H9 (cell line): ENCODE data around the gene WNT9A. TPM values are rescaled to one million over a fixed set of nuclear protein-coding genes. Genes with fewer than 3 reads are reported as not detected.

Source experiments
- DNase-seq: peaks from one replicate; pipeline ENCODE4 v3.0.0-alpha.2; 2017
- H2AFZ ChIP-seq: one replicate; pipeline ENCODE4 v1.6.1; 2013; ENCODE audit warnings: mild to moderate bottlenecking, low read length, control low read depth, moderate library complexity
- H2AK5ac ChIP-seq: 2 replicates; pipeline ENCODE4 v1.6.1; 2013; ENCODE audit warnings: low read length, control low read depth, mixed read lengths; ENCODE audit not compliant: insufficient read length
- H2BK120ac ChIP-seq: one replicate; pipeline ENCODE4 v1.6.1; 2013; ENCODE audit warnings: low read depth, mild to moderate bottlenecking, low read length, control low read depth, inconsistent platforms; ENCODE audit not compliant: poor library complexity, severe bottlenecking
- H2BK12ac ChIP-seq: 2 replicates; pipeline ENCODE4 v1.6.1; 2013; ENCODE audit warnings: low read length, control low read depth, mixed read lengths, low read depth; ENCODE audit not compliant: insufficient read length
- H2BK15ac ChIP-seq: 2 replicates; pipeline ENCODE4 v1.6.1; 2013; ENCODE audit warnings: low read depth, low read length, control low read depth
- H2BK20ac ChIP-seq: one replicate; pipeline ENCODE4 v1.6.1; 2013; ENCODE audit warnings: low read depth, mild to moderate bottlenecking, low read length, control low read depth, inconsistent platforms; ENCODE audit not compliant: poor library complexity, severe bottlenecking
- H2BK5ac ChIP-seq: 2 replicates; pipeline ENCODE4 v1.6.1; 2013; ENCODE audit warnings: low read length, control low read depth, mixed read lengths; ENCODE audit not compliant: insufficient read length
- H3K14ac ChIP-seq: 2 replicates; pipeline ENCODE4 v1.6.1; 2013; ENCODE audit warnings: low read length, control low read depth; ENCODE audit not compliant: insufficient read depth
- H3K18ac ChIP-seq: 2 replicates; pipeline ENCODE4 v1.6.1; 2013; ENCODE audit warnings: low read depth, mild to moderate bottlenecking, mixed read lengths, low read length, control low read depth; ENCODE audit not compliant: insufficient read length
- H3K23ac ChIP-seq: 2 replicates; pipeline ENCODE4 v1.6.1; 2013; ENCODE audit warnings: low read length, control low read depth, mixed read lengths, low read depth; ENCODE audit not compliant: insufficient read length
- H3K23me2 ChIP-seq: 2 replicates; pipeline ENCODE4 v1.6.1; 2013; ENCODE audit warnings: low read depth, mild to moderate bottlenecking, mixed read lengths, low read length, control low read depth; ENCODE audit not compliant: insufficient read length, poor library complexity, severe bottlenecking
- H3K27ac ChIP-seq: 2 replicates; pipeline ENCODE4 v1.5.1; 2013; ENCODE audit warnings: low read length, control low read depth, mixed read lengths, low read depth; ENCODE audit not compliant: insufficient read length
- H3K27me3 ChIP-seq: 2 replicates; pipeline ENCODE4 v1.6.1; 2013; ENCODE audit warnings: low read length, control low read depth, inconsistent platforms; ENCODE audit not compliant: insufficient read depth
- H3K4ac ChIP-seq: 2 replicates; pipeline ENCODE4 v1.6.1; 2013; ENCODE audit warnings: low read depth, mild to moderate bottlenecking, control low read depth, inconsistent platforms, low read length, moderate library complexity
- H3K4me1 ChIP-seq: 2 replicates; pipeline ENCODE4 v1.6.1; 2013; ENCODE audit warnings: low read length, control low read depth, inconsistent platforms; ENCODE audit not compliant: insufficient read depth
- H3K4me2 ChIP-seq: 2 replicates; pipeline ENCODE4 v1.6.1; 2013; ENCODE audit warnings: low read length, control low read depth, mixed read lengths; ENCODE audit not compliant: insufficient read length, insufficient read depth
- H3K56ac ChIP-seq: 2 replicates; pipeline ENCODE4 v1.6.1; 2013; ENCODE audit warnings: low read depth, mild to moderate bottlenecking, mixed read lengths, low read length, control low read depth; ENCODE audit not compliant: insufficient read length
- H3K79me1 ChIP-seq: 2 replicates; pipeline ENCODE4 v1.6.1; 2013; ENCODE audit warnings: low read depth, mild to moderate bottlenecking, moderate library complexity, low read length, control low read depth, inconsistent platforms; ENCODE audit not compliant: insufficient read depth, poor library complexity, severe bottlenecking
- H3K79me2 ChIP-seq: 2 replicates; pipeline ENCODE4 v1.6.1; 2013; ENCODE audit warnings: low read length, control low read depth, inconsistent platforms; ENCODE audit not compliant: insufficient read depth
- H3K9ac ChIP-seq: 2 replicates; pipeline ENCODE4 v1.6.1; 2013; ENCODE audit warnings: low read length, control low read depth, mixed read lengths; ENCODE audit not compliant: insufficient read length; ENCODE audit errors: extremely low read depth
- H3K9me3 ChIP-seq: one replicate; pipeline ENCODE4 v1.6.1; 2013; ENCODE audit warnings: low read depth, low read length, inconsistent platforms; ENCODE audit not compliant: control insufficient read depth
- H3T11ph ChIP-seq: one replicate; pipeline ENCODE4 v1.6.1; 2013; ENCODE audit warnings: mild to moderate bottlenecking, low read length, control low read depth, inconsistent platforms
- H4K20me1 ChIP-seq: one replicate; pipeline ENCODE4 v1.6.1; 2013; ENCODE audit not compliant: control insufficient read depth, insufficient read length, insufficient read depth
- H4K5ac ChIP-seq: 2 replicates; pipeline ENCODE4 v1.6.1; 2013; ENCODE audit warnings: low read depth, mild to moderate bottlenecking, mixed read lengths, low read length, control low read depth; ENCODE audit not compliant: insufficient read length
- H4K8ac ChIP-seq: replicated peaks from 2 replicates; pipeline ENCODE4 v1.6.1; 2013; ENCODE audit warnings: low read length, control low read depth, mixed read lengths, low read depth; ENCODE audit not compliant: insufficient read length
- H4K91ac ChIP-seq: 2 replicates; pipeline ENCODE4 v1.6.1; 2013; ENCODE audit warnings: low read depth, mild to moderate bottlenecking, moderate library complexity, mixed read lengths, low read length, control low read depth; ENCODE audit not compliant: insufficient read length
- H3K27ac Mint-ChIP-seq, 3 experiments: 2 replicates in 2 of 3; 3 replicates in 1 of 3; pipeline ENCODE4 v1.8.0; 2020 to 2021; ENCODE audit warnings: mixed read lengths in 3 of 3, mild to moderate bottlenecking in 1 of 3, moderate library complexity in 1 of 3
- H3K27me3 Mint-ChIP-seq: 2 replicates; pipeline ENCODE4 v1.8.0; 2021; ENCODE audit warnings: low read depth, mild to moderate bottlenecking, moderate library complexity, mixed read lengths
- H3K36me3 Mint-ChIP-seq, 3 experiments: 2 replicates in 2 of 3; 3 replicates in 1 of 3; pipeline ENCODE4 v1.8.0; 2020 to 2021; ENCODE audit warnings: low read depth in 3 of 3, mixed read lengths in 3 of 3; ENCODE audit not compliant: insufficient read depth in 1 of 3
- H3K4me1 Mint-ChIP-seq, 2 experiments: 2 replicates each; pipeline ENCODE4 v1.8.0; 2020; ENCODE audit warnings: mixed read lengths in 2 of 2
- H3K4me3 Mint-ChIP-seq, 2 experiments: 2 replicates in 1 of 2; 3 replicates in 1 of 2; pipeline ENCODE4 v1.8.0; 2020 to 2021; ENCODE audit warnings: mild to moderate bottlenecking in 2 of 2, mixed read lengths in 2 of 2, moderate library complexity in 1 of 2
- H3K9me3 Mint-ChIP-seq, 2 experiments: 2 replicates in 1 of 2; 3 replicates in 1 of 2; pipeline ENCODE4 v1.8.0; 2020; ENCODE audit warnings: mild to moderate bottlenecking in 2 of 2, mixed read lengths in 2 of 2, moderate library complexity in 1 of 2
- CTCF ChIP-seq: fragments of 200-600 bp; sonication (generic); conservative IDR thresholded peaks from 3 replicates; pipeline ENCODE4 v1.8.0; 2021; ENCODE audit warnings: antibody characterized with exemption, mild to moderate bottlenecking
- WGBS: extraction: QIAGEN DNeasy Blood & Tissue Kit; methylation state at CpG from one replicate; pipeline ENCODE4 v1.1.7; 2013; ENCODE audit warnings: missing lambda C conversion rate, low lambda C conversion rate, mixed read lengths; ENCODE audit not compliant: insufficient read length; ENCODE audit errors: extremely low coverage; 5-methylcytosine and 5-hydroxymethylcytosine counted together
- total RNA-seq: library from RNA; stranded (reverse); gene quantifications from 2 replicates; pipeline ENCODE4 v1.2.1, GENCODE V29; 2021

The WNT9A gene
- total RNA-seq, 1 experiment from 2014 or later: 0.77 TPM

- Histone ChIP-seq H3K79me1 (no peaks in the 10 kb centered on the region), H2AFZ (no peak overlapping the region), H3K23me2 (no peaks in the 10 kb centered on the region), H3K27me3 (no peaks in the 10 kb centered on the region), H2AK5ac (no peak overlapping the region), H2BK5ac (no peak overlapping the region), H3K23ac (no peak overlapping the region), H3K18ac (no peak overlapping the region), H3T11ph (no peak overlapping the region), H3K9me3 (no peaks in the 10 kb centered on the region), H4K20me1 (no peaks in the 10 kb centered on the region), H3K4me2 (no peak overlapping the region), H4K91ac (no peak overlapping the region), H3K4me1 (no peaks in the 10 kb centered on the region), H4K5ac (no peak overlapping the region), H2BK120ac (no peak overlapping the region), H2BK12ac (no peak overlapping the region), H3K9ac (no peak overlapping the region), H2BK15ac (no peak overlapping the region), H3K56ac (no peak overlapping the region), H3K79me2 (no peaks in the 10 kb centered on the region), H3K14ac (no peak overlapping the region; the same call in 1 of the 2 replicates), H4K8ac (no peak overlapping the region), H3K4ac (no peak overlapping the region), H3K27ac (no peak overlapping the region), H2BK20ac (no peak overlapping the region)
- TF ChIP-seq CTCF: no peak
- no peak for DNase-seq
- no CpG with 5 or more reads among the region's 6 CpGs for WGBS
- no peak overlapping the region for H3K4me3 Mint-ChIP-seq
- no peaks in the 10 kb centered on the region for H3K27me3 Mint-ChIP-seq
- H3K9me3 Mint-ChIP-seq: no peaks in the 10 kb centered on the region
- H3K36me3 Mint-ChIP-seq: no peaks in the 10 kb centered on the region
- peaks cover 11 to 23% of the 10 kb centered on the region in 2 experiments for H3K4me1 Mint-ChIP-seq
- H3K27ac Mint-ChIP-seq: no peak overlapping the region; a peak in 1 of 7 replicates
Measured at GRCh38 chr1:227891955-227892488, 55.7 kb downstream of the WNT9A start.
